Endothelial cell of umbilical vein (primary cell): Measurements from ENCODE around the gene MORN5. TPM values are rescaled to one million over a fixed set of nuclear protein-coding genes. Genes with fewer than 3 reads are reported as not detected.

Experiments
- BruUV-seq: library from RNA; stranded (reverse); fragments of 400-500 nt; replicated peaks from 2 replicates; lab custom pipeline; 2021; lab: Mats Ljungman, UMichigan
- CTCF ChIA-PET: fragments of 300-600, 350-600 bp; sonication (Branson Sonifier 250); formaldehyde crosslinking; loops from one replicate; lab custom pipeline; 2021; ENCODE audit warnings: antibody characterized with exemption, inconsistent platforms; lab: Charles Lee
- POLR2A ChIA-PET: fragments of 300-600, 350-600 bp; sonication (Branson Sonifier 250); formaldehyde crosslinking; loops from one replicate; lab custom pipeline; 2021; ENCODE audit warnings: antibody characterized with exemption, inconsistent platforms; lab: Charles Lee
- DNase-seq: peaks from one replicate; pipeline ENCODE4 v3.0.0-alpha.2; 2011; ENCODE audit warnings: low read depth, low spot score
- FAIRE-seq: peaks from 2 replicates; lab custom pipeline; 2011; peaks lifted over from hg19 to GRCh38; lab: Jason Lieb, UNC
- H2AFZ ChIP-seq: 2 replicates; pipeline ENCODE4 v1.6.0; 2012; ENCODE audit warnings: low read depth, low read length, control low read depth, inconsistent platforms
- H3K27ac ChIP-seq: 2 replicates; pipeline ENCODE4 v1.5.1; 2011; ENCODE audit warnings: low read depth, mild to moderate bottlenecking, control low read depth, low read length, moderate library complexity; ENCODE audit not compliant: insufficient read depth
- H3K27me3 ChIP-seq, 2 experiments: 2 replicates each; pipeline versions ENCODE4 v1.6.0 to v1.6.1; 2011; ENCODE audit warnings: low read length in 2 of 2, mixed read lengths in 1 of 2; ENCODE audit not compliant: control insufficient read depth in 2 of 2, insufficient read depth in 2 of 2
- H3K36me3 ChIP-seq, 2 experiments: 2 replicates in 1 of 2; 3 replicates in 1 of 2; pipeline ENCODE4 v1.5.1; 2011; ENCODE audit warnings: low read length in 2 of 2, mild to moderate bottlenecking in 1 of 2, moderate library complexity in 1 of 2; ENCODE audit not compliant: control insufficient read depth in 2 of 2, insufficient read depth in 2 of 2; ENCODE audit errors: extremely low read depth in 1 of 2
- H3K4me1 ChIP-seq: 3 replicates; pipeline ENCODE4 v1.5.1; 2011; ENCODE audit warnings: mild to moderate bottlenecking, low read length; ENCODE audit not compliant: control insufficient read depth, insufficient read depth; ENCODE audit errors: extremely low read depth
- H3K4me2 ChIP-seq: 2 replicates; pipeline ENCODE4 v1.6.1; 2011; ENCODE audit warnings: low read length, control low read depth, mixed read lengths; ENCODE audit not compliant: insufficient read depth
- H3K4me3 ChIP-seq, 3 experiments: fragments of 200-600 bp in 1 of 3; sonication (generic), shearing (Covaris generic) in 1 of 3; replicated peaks in 1 of 3; 2 replicates each; pipeline ENCODE4 v1.5.1; 2011 to 2016; ENCODE audit warnings: control low read depth in 3 of 3, low read length in 3 of 3, mild to moderate bottlenecking in 2 of 3, inconsistent platforms in 1 of 3, low read depth in 1 of 3, moderate library complexity in 1 of 3; ENCODE audit not compliant: insufficient read depth in 1 of 3
- H3K79me2 ChIP-seq: 2 replicates; pipeline ENCODE4 v1.6.0; 2012; ENCODE audit warnings: low read length, inconsistent platforms; ENCODE audit not compliant: control insufficient read depth, insufficient read depth
- H3K9ac ChIP-seq: replicated peaks from 2 replicates; pipeline ENCODE3; 2011; ENCODE audit warnings: low read length, control low read depth; ENCODE audit not compliant: insufficient read depth; ENCODE audit errors: extremely low read depth
- H3K9me1 ChIP-seq: replicated peaks from 3 replicates; pipeline ENCODE4 v1.6.0; 2011; ENCODE audit warnings: mild to moderate bottlenecking, low read length; ENCODE audit not compliant: control insufficient read depth, insufficient read depth; ENCODE audit errors: extremely low read depth
- H3K9me3 ChIP-seq: replicated peaks from 2 replicates; pipeline ENCODE4 v1.5.1; 2012; ENCODE audit warnings: low read length, inconsistent platforms; ENCODE audit not compliant: control insufficient read depth, insufficient read depth
- H4K20me1 ChIP-seq: replicated peaks from 2 replicates; pipeline ENCODE3; 2011; ENCODE audit warnings: mild to moderate bottlenecking, low read length; ENCODE audit not compliant: control insufficient read depth, insufficient read depth; ENCODE audit errors: extremely low read depth
- EZH2 ChIP-seq: IDR thresholded peaks from 2 replicates; pipeline ENCODE4 v1.6.1; 2012; ENCODE audit warnings: borderline replicate concordance, low read depth, mild to moderate bottlenecking, moderate library complexity, low read length, inconsistent platforms; ENCODE audit not compliant: severe bottlenecking
- FOS ChIP-seq: IDR thresholded peaks from 2 replicates; pipeline ENCODE4 v1.6.1; 2011; ENCODE audit warnings: mild to moderate bottlenecking, low read length, moderate library complexity, borderline replicate concordance; ENCODE audit not compliant: insufficient read depth
- GATA2 ChIP-seq: IDR thresholded peaks from 2 replicates; pipeline ENCODE4 v1.7.0; 2011; ENCODE audit warnings: low read depth, mild to moderate bottlenecking, moderate library complexity, mixed read lengths, low read length; ENCODE audit not compliant: insufficient read length, insufficient read depth
- JUN ChIP-seq: IDR thresholded peaks from 2 replicates; pipeline ENCODE4 v1.6.1; 2011; ENCODE audit warnings: borderline replicate concordance, low read depth; ENCODE audit not compliant: insufficient read length, insufficient read depth
- MYC ChIP-seq: IDR thresholded peaks from one replicate; pipeline ENCODE4 v1.6.1; 2011; ENCODE audit warnings: mild to moderate bottlenecking, low read depth, low read length
- POLR2A ChIP-seq: IDR thresholded peaks from 2 replicates; pipeline ENCODE4 v1.6.1; 2012; ENCODE audit warnings: low read depth, mild to moderate bottlenecking, control low read depth, low read length
- POLR2AphosphoS5 ChIP-seq: IDR thresholded peaks from 2 replicates; pipeline ENCODE4 v1.6.1; 2012; ENCODE audit warnings: low read depth, mild to moderate bottlenecking, control low read depth, low read length, moderate library complexity; ENCODE audit not compliant: insufficient read depth
- dilution Hi-C: fragments of 300-500 bp; cut with MboI; formaldehyde crosslinking; loops from one replicate; pipeline ENCODE4 v1.15.0; 2019; ENCODE audit warnings: low sequenced_read_pairs; ENCODE audit not compliant: extremely low pct_ligation_motif_present
- intact Hi-C: fragments of 100-400 bp; cut with micrococcal nuclease; formaldehyde crosslinking; loops from one replicate; pipeline ENCODE4 v1.10.0; 2022
- polyA plus RNA-seq, 4 experiments: library from polyadenylated mRNA; depleted of rRNA in 3 of 4; stranded (reverse) in 3 of 4; unstranded in 1 of 4; fragments of >200 nt; gene quantifications; 2 replicates each; pipeline versions ENCODE4 v1.2.1 to v1.2.3, GENCODE V29; 2011 to 2012; ENCODE audit warnings: missing spikeins in 1 of 4
- total RNA-seq: library from RNA; stranded (reverse); gene quantifications from 2 replicates; pipeline ENCODE4 v1.2.3, GENCODE V29; 2021
- TF ChIP-seq, protein P1 (sequence below), 2 donors: IDR thresholded peaks; 1 replicate in 1 of 2; 2 replicates in 1 of 2; pipeline ENCODE4 v1.5.1; 2011; ENCODE audit warnings: low read length in 2 of 2, mild to moderate bottlenecking in 2 of 2, moderate library complexity in 2 of 2, control low read depth in 1 of 2, inconsistent platforms in 1 of 2, low read depth in 1 of 2; ENCODE audit not compliant: insufficient read depth in 1 of 2; ENCODE audit errors: extremely low read depth in 1 of 2
- TF ChIP-seq, protein P2 (sequence below): IDR thresholded peaks from 2 replicates; pipeline ENCODE4 v1.6.1; 2011; ENCODE audit not compliant: insufficient read depth, insufficient read length

Gene MORN5
- total and polyA plus RNA-seq, 2 donors (not counting 3 experiments of a cell fraction or from before 2014, with no cell fraction given) = not detected

DNA sequence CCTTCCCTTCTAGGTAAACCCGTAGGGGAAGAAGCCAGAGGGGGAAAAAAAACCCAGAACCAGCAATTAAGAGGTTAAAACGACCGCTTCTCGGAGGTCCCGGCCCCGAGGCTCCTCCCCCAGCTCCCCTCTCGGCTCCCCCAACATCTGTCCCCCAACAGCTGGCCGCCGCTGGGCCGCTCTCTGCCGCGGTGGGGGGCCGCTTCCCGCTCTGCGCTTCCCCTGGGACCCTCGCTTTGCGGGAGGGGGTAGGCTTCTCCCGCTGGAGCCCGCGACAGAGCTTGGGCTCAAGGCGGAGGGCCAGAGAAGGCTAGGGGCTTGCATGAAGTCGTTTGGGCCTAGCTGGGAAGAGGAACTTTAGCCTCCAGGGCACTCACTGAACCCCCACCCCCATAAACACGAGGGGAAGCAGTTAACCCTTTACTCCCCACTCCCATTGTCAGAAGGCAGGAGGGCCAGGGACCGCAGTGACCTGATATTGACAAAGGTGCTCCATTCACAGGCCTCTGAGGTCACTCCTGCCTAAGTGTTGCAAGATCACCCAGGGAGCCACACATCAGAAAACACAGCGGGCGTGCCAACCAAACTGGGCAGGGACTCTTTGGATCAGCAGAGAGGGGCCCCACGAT, 61.6 kb downstream of the MORN5 start:
- CTCF ChIA-PET = interaction anchor here (1.0 to 1.3 kb wide), 4 partner anchors 87 to 129 kb away, joined by 3 to 4 read pairs (median 3); no protein-coding TSS in a partner anchor
- intact Hi-C loops = no loop called here

More for the DNA sequence above, 61.6 kb downstream of the MORN5 start:
- no peaks in the 10 kb centered on the region for H3K9me3 ChIP-seq
- no peaks in the 10 kb centered on the region for H3K79me2 ChIP-seq
- no peak overlapping the region for H3K27ac ChIP-seq
- TF ChIP-seq FOS = no peak
- TF ChIP-seq GATA2 = no peak
- TF ChIP-seq POLR2A = no peak
- TF ChIP-seq, protein P1, sequence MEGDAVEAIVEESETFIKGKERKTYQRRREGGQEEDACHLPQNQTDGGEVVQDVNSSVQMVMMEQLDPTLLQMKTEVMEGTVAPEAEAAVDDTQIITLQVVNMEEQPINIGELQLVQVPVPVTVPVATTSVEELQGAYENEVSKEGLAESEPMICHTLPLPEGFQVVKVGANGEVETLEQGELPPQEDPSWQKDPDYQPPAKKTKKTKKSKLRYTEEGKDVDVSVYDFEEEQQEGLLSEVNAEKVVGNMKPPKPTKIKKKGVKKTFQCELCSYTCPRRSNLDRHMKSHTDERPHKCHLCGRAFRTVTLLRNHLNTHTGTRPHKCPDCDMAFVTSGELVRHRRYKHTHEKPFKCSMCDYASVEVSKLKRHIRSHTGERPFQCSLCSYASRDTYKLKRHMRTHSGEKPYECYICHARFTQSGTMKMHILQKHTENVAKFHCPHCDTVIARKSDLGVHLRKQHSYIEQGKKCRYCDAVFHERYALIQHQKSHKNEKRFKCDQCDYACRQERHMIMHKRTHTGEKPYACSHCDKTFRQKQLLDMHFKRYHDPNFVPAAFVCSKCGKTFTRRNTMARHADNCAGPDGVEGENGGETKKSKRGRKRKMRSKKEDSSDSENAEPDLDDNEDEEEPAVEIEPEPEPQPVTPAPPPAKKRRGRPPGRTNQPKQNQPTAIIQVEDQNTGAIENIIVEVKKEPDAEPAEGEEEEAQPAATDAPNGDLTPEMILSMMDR (IDR thresholded peaks at IDR 0.05; ENCODE audit: extremely low read depth in 1 of 2, insufficient read depth in 1 of 2, low read depth in 1 of 2, low read length in 2 of 2) = no peak
- TF ChIP-seq JUN = no peak
- TF ChIP-seq MYC = no peak
- no peak for TF ChIP-seq EZH2
- TF ChIP-seq, protein P2, sequence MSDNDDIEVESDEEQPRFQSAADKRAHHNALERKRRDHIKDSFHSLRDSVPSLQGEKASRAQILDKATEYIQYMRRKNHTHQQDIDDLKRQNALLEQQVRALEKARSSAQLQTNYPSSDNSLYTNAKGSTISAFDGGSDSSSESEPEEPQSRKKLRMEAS = no peak
- TF ChIP-seq POLR2AphosphoS5 = no peak
- peaks cover 24 to 27% of the 10 kb centered on the region in 2 experiments for H3K27me3 ChIP-seq
- DNase-seq (no peak), FAIRE-seq (no peak)
- no peaks in the 10 kb centered on the region for H3K9me1 ChIP-seq
- H3K4me3 ChIP-seq = no peak overlapping the region
- POLR2A ChIA-PET = no interaction called here
- no peak overlapping the region for H3K9ac ChIP-seq
- no TSS peak for BruUV-seq
- peaks cover 9% of the 10 kb centered on the region for H3K4me1 ChIP-seq
- no peaks in the 10 kb centered on the region for H3K36me3 ChIP-seq
- H4K20me1 ChIP-seq = no peaks in the 10 kb centered on the region
- no peak overlapping the region for H2AFZ ChIP-seq
- H3K4me2 ChIP-seq = no peak overlapping the region
- dilution Hi-C loops = no loop called here
